Heart left ventricle (tissue), 16 donors: Measurements from ENCODE around the gene NCOA4. TPM values are rescaled to one million over a fixed set of nuclear protein-coding genes. Genes with fewer than 3 reads are reported as not detected.
"Not testable (repeated sequence)": the region's sequence is repeated elsewhere in the genome, so short reads cannot be mapped to it uniquely, and the experiment has no call there.

Experiments
- ATAC-seq, 4 donors: fragments of 200-7000 bp; cut with Tn5 transposase; one replicate each; pipeline ENCODE4 v1.9.1; 2020 to 2022; ENCODE audit warnings: moderate library complexity in 4 of 4, mild to moderate bottlenecking in 3 of 4, moderate number of reproducible peaks in 1 of 4
- DNase-seq, 5 donors: peaks; one replicate each; pipeline ENCODE4 v3.0.0-alpha.2; 2020
- H3K27ac ChIP-seq, 12 donors: fragments of 200-600 bp; sonication (generic) in 4 of 12; one replicate each; pipeline versions ENCODE4 v1.5.0 to v1.8.0; 2016 to 2022; ENCODE audit warnings: mild to moderate bottlenecking in 2 of 12
- H3K27me3 ChIP-seq, 9 donors: fragments of 200-600 bp; sonication (generic) in 2 of 9; one replicate each; pipeline versions ENCODE4 v1.5.1 to v1.8.0; 2016 to 2022; ENCODE audit warnings: mild to moderate bottlenecking in 3 of 9
- H3K36me3 ChIP-seq, 9 donors: fragments of 200-600 bp; sonication (generic) in 2 of 9; one replicate each; pipeline versions ENCODE4 v1.5.0 to v1.8.0; 2018 to 2022; ENCODE audit warnings: mild to moderate bottlenecking in 2 of 9
- H3K4me1 ChIP-seq, 12 donors: fragments of 200-600 bp; sonication (generic) in 4 of 12; one replicate each; pipeline versions ENCODE4 v1.5.0 to v1.8.0; 2016 to 2022; ENCODE audit warnings: mild to moderate bottlenecking in 3 of 12
- H3K4me3 ChIP-seq, 12 donors: fragments of 200-600 bp; sonication (generic) in 4 of 12; one replicate each; pipeline versions ENCODE4 v1.5.0 to v1.8.0; 2017 to 2022; ENCODE audit warnings: mild to moderate bottlenecking in 9 of 12, moderate library complexity in 4 of 12
- H3K9me3 ChIP-seq, 12 donors: fragments of 200-600 bp; sonication (generic) in 4 of 12; one replicate each; pipeline versions ENCODE4 v1.5.0 to v1.8.0; 2016 to 2022; ENCODE audit warnings: mild to moderate bottlenecking in 1 of 12
- CTCF ChIP-seq, 12 donors: fragments of 200-600 bp; sonication (generic) in 4 of 12; IDR thresholded peaks; one replicate each; pipeline versions ENCODE4 v1.5.0 to v1.8.0; 2018 to 2022; ENCODE audit warnings: antibody characterized with exemption in 12 of 12, mild to moderate bottlenecking in 5 of 12
- POLR2A ChIP-seq, 2 donors: fragments of 450-650 bp; IDR thresholded peaks; one replicate each; pipeline ENCODE4 v1.6.1; 2017; ENCODE audit warnings: antibody characterized with exemption in 2 of 2, mild to moderate bottlenecking in 2 of 2, moderate library complexity in 2 of 2
- WGBS, 4 donors: extraction: QIAGEN DNeasy Blood & Tissue Kit in 2 of 4; methylation state at CpG; one replicate each; pipeline versions ENCODE4 v1.1.5 to v1.1.7; 2013 to 2018; 5-methylcytosine and 5-hydroxymethylcytosine counted together
- intact Hi-C, 10 donors: fragments of 100-400 bp; cut with DNase I; formaldehyde crosslinking; loops; one replicate each; pipeline versions ENCODE4 v1.11.1 to v1.14.2; 2022
- polyA plus RNA-seq, 2 donors: library from polyadenylated mRNA; stranded (reverse); fragments of 200-250 nt; gene quantifications; one replicate each; pipeline ENCODE4 v1.2.3, GENCODE V29; 2013
- total RNA-seq, 9 donors: library from RNA; depleted of rRNA in 2 of 9; stranded (reverse); fragments of >200 nt in 2 of 9; fragmentation: NEBNext Ultra II Directional in 3 of 9; extraction: Animal tissue kit (Norgen Biotek cat#: 25700) in 3 of 9; gene quantifications; one replicate each; pipeline versions ENCODE4 v1.1.0 to v1.2.4, GENCODE V29; 2016 to 2023
- donor health status: ischemic (EF 13 %, LVEDD 7.1; RV severe dilation, severe dysfunction).
- donor health status: healthy with polysubstance abuse.
- donor health status: DM: no; HTN: yes; CAD: no.
- donor health status: DM: no; HTN: no; CAD: no.
- donor health status: ischemic (EF 25% LVEDD 6.9; RV normal size, moderate dysfunction).
- donor health status: ischemic (EF 25% LVEDD 5.7; RV mildly dilated, moderate dysfunction).
- donor health status: healthy.
- donor health status: DM: yes; HTN: yes; CAD: no.
- donor health status: ischemic (EF 35%, LVEDD 5.7; RV mildly dilated, moderate dysfunction).
- donor health status: nonischemic (EF 11% LVEDD 7.7; RV severe dilation, severe dysfunction).
- donor health status: DM: yes; HTN: yes; CAD: no.
- donor health status: PGD.
- donor health status: ischemic (EF 29% LVEDD 5.4; RV normal size, mild dysfunction).
- donor health status: nonischemic (EF 23%, LVEDD 6.1; RV moderate dilation, normal function).

Gene NCOA4
- total and polyA plus RNA-seq, 11 donors, result 55.1 to 296 (median 252) TPM

DNA sequence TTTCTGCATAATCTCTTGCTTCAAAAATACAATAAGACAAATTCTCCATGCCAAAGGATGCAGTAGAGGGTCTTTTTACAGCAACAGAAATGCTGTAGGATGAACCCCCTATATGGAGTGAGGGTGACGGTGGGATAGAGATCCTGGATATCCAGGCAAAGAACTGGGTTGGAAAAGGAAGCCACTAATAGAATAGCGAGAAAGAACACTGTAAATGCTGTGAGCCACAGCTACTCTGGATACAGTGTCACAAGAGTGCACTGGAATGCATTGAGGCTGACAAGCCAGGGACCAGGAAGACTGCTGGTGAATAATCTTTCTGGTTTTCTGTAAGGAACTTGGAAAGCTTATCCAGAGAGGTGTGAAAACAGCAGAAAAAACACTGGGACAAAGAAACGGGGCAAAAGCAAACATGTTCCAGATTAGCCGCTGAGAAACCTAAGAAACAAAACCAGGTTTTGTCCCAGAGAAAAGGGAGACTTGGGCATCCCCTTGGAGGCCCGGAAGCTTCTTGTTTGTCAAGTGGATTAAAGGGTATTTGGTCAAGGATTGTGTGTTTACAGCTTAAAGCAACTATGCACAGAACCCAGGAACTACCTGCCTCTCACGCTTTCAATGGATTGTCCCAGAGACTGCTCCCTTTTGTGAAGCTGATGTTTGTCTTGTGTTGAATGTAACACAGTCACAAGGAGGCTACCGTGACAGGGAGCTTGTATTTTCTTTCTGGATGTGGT lies 21.8 kb upstream of the NCOA4 start:
- no peaks in the 10 kb centered on the region for H3K36me3 ChIP-seq
- TF ChIP-seq POLR2A (IDR thresholded peaks at IDR 0.05), result no peak
- no peak for TF ChIP-seq CTCF (IDR thresholded peaks at IDR 0.05)
- H3K27ac ChIP-seq, result no peak overlapping the region
- DNase-seq, result no peak
- H3K4me1 ChIP-seq, result no peaks in the 10 kb centered on the region
- peaks cover 0 to 18% (median 0%) of the 10 kb centered on the region in 9 donors for H3K27me3 ChIP-seq
- no peak overlapping the region for H3K4me3 ChIP-seq
- intact Hi-C loops, result no loop called here
- WGBS, 4 donors, result 57 to 67% (median 59%) methylated on average over 6 to 7 of the region's 7 CpGs
- H3K9me3 ChIP-seq, result peaks cover 0 to 6% (median 0%) of the 10 kb centered on the region in 12 donors
- ATAC-seq, result no peak

GRCh38 chr10:46050941-46051623 lies 20.7 kb upstream of the NCOA4 start:
- Histone ChIP-seq H3K4me3 (no peak overlapping the region), H3K27me3 (peaks cover 0 to 18% (median 0%) of the 10 kb centered on the region in 9 donors), H3K27ac (no peak overlapping the region), H3K36me3 (no peaks in the 10 kb centered on the region), H3K4me1 (no peaks in the 10 kb centered on the region), H3K9me3 (no peaks in the 10 kb centered on the region)
- WGBS, 4 donors, result 32 to 67% (median 49%) methylated on average over 11 of the region's 11 CpGs
- no peak for ATAC-seq
- TF ChIP-seq CTCF (IDR thresholded peaks at IDR 0.05), result no peak
- no peak for DNase-seq
- intact Hi-C loops, result no loop called here

DNA sequence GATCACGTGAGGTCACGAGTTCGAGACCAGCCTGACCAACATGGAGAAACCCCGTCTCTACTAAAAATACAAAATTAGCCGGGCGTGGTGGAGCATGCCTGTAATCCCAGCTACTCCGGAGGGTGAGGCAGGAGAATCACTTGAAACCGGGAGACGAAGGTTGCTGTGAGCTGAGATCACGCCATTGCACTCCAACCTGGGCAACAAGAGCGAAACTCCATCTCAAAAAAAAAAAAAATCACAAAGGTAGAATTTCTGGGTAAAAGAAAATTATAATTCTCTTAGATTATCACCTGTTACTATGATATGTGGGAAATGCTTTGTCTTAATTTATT lies 19.0 kb upstream of the NCOA4 start:
- H3K4me3 ChIP-seq, ATAC-seq, H3K27ac ChIP-seq, intact Hi-C loops, H3K36me3 ChIP-seq, H3K4me1 ChIP-seq, DNase-seq, H3K9me3 ChIP-seq: not testable (repeated sequence)
- WGBS, 4 donors, result 94 to 96% (median 95%) methylated on average over 11 of the region's 11 CpGs
- peaks cover 0 to 18% (median 0%) of the 10 kb centered on the region in 9 donors for H3K27me3 ChIP-seq

DNA sequence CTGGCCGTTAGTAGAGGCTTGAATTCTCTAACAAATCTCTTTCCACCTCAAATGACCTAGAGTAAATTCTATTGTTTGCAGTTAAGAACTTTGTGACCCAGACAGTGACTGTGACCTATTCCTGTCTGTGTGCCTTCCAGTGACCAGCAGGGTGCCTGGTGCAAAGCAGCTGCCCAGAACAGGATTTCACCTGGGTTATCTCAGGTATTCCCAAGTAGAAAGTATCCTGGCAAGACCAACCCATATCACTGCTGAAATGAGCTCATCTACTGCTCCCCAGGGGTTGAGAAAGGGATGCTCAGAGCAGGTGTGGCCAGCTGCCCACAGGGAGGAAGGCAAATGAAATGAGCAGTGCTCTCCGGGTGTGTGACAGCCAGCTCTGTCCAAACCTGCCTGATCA lies 17.7 kb upstream of the NCOA4 start:
- Histone ChIP-seq H3K4me1 (no peaks in the 10 kb centered on the region), H3K36me3 (no peaks in the 10 kb centered on the region), H3K4me3 (no peak overlapping the region), H3K27ac (no peak overlapping the region), H3K9me3 (no peaks in the 10 kb centered on the region), H3K27me3 (peaks cover 0 to 18% (median 0%) of the 10 kb centered on the region in 9 donors)
- WGBS, 4 donors, result 37 to 56% (median 48%) methylated on average over 2 of the region's 2 CpGs
- TF ChIP-seq POLR2A (IDR thresholded peaks at IDR 0.05) (no peak), CTCF (IDR thresholded peaks at IDR 0.05) (no peak)
- intact Hi-C loops, result no loop called here
- ATAC-seq, result no peak
- DNase-seq, result no peak
